HG02870 (cell line): ENCODE results near the gene PAGE2B.
"Not testable (repeated sequence)": the region's sequence is repeated elsewhere in the genome, so short reads cannot be mapped to it uniquely, and the experiment has no call there.

ENCODE experiments used
- ATAC-seq: cut with Tn5 transposase; IDR thresholded peaks from one replicate; pipeline ENCODE4 v1.9.1; 2021; ENCODE audit warnings: mild to moderate bottlenecking, moderate library complexity; ENCODE audit not compliant: unreplicated experiment

PAGE2B gene

DNA sequence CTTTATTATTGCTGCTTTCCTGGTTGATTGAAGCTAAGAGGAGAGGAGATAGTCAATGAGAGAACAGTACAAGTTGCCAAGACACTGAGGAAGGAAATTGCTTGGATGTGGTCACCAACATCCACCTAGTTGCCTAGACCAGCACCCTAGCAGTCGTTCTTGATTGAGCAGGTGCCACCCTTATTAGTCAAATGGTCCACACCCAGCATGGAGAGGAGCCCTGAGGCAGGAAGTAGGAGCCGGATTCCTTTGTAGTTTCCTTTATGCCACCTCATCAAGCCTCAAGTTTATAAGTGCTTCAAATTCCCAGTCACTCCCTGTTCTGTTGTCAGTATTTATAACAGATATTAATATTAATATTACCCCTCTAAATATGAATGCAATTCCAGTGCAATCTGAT is 33.1 kb downstream of the PAGE2B start:
- no peak for ATAC-seq

DNA sequence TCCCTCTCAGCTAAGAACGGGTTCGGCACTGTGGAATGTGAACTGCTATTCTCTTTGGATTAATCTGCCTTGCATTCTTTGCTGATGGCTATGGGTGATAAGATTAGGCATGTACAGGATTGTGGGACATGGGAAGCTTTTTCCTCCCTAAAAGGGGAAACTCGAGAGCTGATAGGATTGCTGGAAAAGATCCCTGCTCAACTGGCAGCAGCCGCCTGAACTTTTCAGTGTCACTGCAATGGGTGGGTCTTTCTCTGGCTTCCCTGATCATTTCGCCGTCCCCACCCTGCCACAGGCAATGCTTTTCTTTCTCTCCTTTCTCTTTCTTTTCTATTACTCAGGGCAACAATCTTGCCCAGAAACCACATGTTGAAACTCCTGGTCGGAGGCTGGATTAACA is 34.5 kb downstream of the PAGE2B start:
- no peak for ATAC-seq

DNA sequence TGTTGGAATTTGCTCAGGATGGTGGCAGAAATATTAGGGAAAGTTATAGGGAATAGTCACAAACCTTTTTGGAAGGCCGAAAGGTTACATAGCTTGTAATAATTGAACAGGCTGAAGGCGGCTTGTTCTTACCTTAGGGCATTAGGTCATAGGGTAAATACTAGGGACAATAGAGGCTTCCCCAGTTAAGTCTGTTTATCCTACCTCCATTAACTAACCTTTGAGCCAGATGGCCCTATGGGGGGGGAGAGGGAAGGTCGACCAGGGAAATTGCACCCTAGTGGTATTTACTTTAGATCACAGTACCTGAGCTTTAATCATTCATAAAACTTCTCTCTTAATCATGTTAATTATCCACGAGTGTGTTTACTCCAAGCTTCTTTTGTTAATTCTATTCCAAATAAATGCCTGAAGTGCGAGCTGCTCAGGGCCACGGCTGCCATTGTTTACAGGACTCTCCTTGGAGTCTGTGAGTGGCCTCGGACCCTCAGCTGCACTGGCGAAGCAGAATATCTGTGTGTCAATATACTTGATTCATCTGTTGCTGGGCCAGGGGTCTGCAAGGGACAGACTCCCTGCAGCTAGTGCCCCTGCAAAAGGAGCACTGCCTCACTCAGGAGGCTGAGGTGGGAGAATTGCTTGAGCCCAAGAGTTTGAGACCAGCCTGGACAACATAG is 36.9 kb downstream of the PAGE2B start:
- ATAC-seq = no peak

DNA sequence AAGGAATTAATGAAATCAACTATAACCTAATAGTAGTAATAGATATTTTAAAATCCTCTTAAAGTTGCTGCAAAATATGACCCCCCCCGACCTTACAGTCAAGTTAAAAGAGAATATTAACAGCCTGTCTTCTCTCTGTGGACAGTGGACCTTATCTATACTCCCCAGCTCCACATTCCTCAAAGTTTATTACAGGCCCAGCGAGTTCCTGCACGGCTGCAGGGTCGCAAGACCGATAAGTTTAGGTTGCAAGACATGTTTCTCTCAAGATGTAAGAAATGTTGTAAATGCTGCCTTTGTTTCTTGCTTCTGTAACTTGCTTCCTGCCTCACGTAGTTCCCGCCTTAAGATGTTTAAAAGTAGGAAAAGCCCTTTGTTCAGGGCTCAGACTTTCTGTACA is 41.8 kb downstream of the PAGE2B start:
- ATAC-seq = not testable (repeated sequence)

DNA sequence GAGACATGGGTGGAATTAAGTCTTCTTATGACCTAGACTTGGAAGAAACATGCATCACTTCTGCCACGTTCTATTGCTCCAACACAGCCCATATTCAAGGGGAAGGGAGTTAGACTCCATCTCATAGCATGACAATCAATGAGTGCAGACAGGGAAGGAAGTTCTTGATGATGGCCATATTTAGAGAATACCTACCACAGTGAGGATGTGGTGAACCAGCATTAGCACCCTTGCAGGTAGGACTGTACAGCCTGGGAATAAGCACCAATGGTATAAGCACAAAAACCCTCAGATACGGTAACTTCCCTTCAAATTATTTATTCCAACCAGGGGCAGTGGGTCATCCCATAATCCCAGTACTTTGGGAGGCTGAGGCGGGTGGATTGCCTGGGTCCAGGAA is 43.7 kb downstream of the PAGE2B start:
- no peak for ATAC-seq

DNA sequence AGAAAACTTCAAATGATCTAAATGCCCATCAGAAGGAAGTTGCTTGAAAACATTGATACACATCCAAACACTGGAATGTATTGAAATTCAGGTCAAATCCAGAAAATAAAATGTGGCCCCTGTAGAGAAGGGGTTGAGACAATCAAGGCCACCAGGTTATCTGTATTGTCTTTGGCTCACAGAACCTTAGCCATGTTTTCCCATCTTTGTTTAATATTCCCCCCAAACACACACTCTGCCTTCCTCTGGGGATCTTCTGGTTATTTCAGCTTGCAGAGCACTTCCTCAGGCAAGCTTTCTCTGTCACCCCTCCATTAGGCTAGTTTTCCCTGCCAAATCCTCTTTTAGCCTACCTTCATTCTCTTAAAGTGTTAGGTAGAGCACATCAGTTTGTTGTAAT is 44.4 kb downstream of the PAGE2B start:
- ATAC-seq = no peak

DNA sequence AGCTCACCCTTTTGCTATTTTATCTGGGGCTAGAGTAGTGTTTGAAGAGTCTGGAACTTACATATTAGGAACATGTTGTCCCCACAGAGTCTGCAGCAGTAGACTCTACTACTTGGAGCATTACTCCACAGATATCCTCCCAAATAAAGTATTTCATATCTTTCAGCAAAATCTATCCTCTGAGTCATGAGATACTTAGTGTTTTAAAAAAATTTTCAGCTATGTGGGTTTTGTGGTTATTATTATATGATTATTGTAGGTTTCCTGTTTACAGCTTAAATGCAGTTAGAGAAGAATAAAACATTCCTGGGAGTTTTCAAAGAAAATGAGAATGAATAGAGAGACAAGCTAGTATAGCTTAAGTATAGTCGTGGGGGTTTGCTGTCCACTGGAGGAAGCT is 44.9 kb downstream of the PAGE2B start:
- no peak for ATAC-seq

DNA sequence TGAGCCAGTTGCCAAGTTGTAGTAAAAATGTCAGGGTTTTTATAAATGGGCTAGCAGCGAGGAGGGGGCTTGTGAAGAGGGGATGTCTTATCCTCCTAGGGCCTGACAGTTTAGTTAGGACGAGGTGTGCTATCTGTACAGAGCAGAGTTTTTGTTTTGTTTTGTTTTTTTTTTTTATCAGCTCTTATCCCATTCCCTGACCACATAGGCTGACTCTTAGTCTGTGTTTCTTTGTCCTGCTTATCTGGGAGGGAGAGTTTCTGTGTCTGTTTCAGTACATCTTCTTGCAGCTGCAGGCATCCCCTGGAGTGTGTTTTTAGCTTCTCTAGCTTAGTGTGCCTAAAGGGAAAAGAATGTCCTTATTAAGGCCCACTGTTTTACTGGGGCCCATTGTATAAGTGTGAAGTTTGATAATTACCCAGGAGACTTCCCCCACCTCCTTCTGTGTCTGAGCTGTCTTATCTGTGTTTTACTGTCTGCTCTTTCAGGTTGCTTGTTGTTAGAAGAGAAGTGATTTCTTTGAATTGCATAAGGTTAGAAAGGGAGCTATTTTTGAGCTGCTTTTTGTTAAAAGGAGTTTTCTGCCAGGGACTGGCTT is 46.0 kb downstream of the PAGE2B start:
- ATAC-seq = no peak

DNA sequence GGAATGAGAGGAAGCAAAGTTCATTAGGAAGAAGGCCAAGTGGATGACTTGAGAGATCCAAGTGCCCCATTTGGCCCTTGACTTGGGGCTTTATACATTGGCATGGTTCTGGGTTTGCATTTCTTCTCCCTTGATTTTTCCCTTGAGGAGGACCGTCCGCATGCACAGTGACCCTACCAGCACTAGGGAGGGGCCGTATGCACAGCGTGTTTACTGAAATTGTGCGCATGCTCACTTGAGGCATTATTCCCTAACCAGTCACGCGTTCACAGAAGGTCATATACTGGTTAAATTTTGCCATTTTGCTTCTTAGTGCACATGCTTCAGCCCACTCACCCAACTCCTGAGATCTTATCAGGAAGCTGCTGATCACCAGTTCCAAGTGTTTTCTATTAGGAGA is 49.1 kb downstream of the PAGE2B start:
- ATAC-seq = no peak

DNA sequence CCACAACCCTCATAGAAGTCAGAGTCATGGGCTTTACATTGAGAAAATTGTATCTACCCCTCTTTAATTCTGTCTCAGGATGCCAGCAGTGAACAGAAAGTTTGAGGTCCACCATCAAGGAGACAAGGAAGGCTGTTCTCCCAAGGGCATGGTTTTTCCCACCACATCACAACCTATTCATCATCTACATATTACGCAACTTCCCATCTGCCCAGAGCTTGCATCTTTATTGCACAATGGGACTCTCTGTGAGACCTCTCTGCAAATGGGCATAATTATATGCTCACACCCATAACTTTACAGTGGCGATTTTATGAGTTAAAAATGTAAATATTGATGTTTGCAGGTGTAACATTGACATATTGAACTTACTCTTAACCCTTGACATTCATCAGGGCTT is 52.9 kb downstream of the PAGE2B start:
- no peak for ATAC-seq
